HAP-1 (cell line): ENCODE results near the gene LGR5.
"Not testable (repeated sequence)": the region's sequence is repeated elsewhere in the genome, so short reads cannot be mapped to it uniquely, and the experiment has no call there.

Experiments
- DNase-seq, 2 experiments: peaks; one replicate each; pipeline ENCODE4 v3.0.0-alpha.2; 2016 to 2020; ENCODE audit warnings: low spot score in 2 of 2
- H3K27me3 ChIP-seq: fragments of 250-450 bp; sonication (Bioruptor Pico); 2 replicates; pipeline ENCODE4 v1.5.1; 2020; ENCODE audit warnings: low read depth, mild to moderate bottlenecking, moderate library complexity
- H3K36me3 ChIP-seq: fragments of 250-450 bp; sonication (Bioruptor Pico); replicated peaks from 2 replicates; pipeline ENCODE4 v1.5.1; 2020; ENCODE audit warnings: mild to moderate bottlenecking
- H3K4me1 ChIP-seq: fragments of 250-450 bp; sonication (Bioruptor Pico); 2 replicates; pipeline ENCODE4 v1.5.1; 2020; ENCODE audit warnings: mild to moderate bottlenecking
- H3K4me3 ChIP-seq: fragments of 250-450 bp; sonication (Bioruptor Pico); 2 replicates; pipeline ENCODE4 v1.5.1; 2020; ENCODE audit warnings: mild to moderate bottlenecking, moderate library complexity
- H3K9me3 ChIP-seq: fragments of 250-450 bp; sonication (Bioruptor Pico); 2 replicates; pipeline ENCODE4 v1.5.1; 2020; ENCODE audit warnings: mild to moderate bottlenecking, moderate library complexity
- in situ Hi-C: fragments of 300-500 bp; cut with MboI; formaldehyde crosslinking; loops from 3 replicates; pipeline ENCODE4 v1.14.3; 2020; ENCODE audit warnings: low sequenced_read_pairs, inconsistent platforms, mixed read lengths

LGR5 gene

DNA sequence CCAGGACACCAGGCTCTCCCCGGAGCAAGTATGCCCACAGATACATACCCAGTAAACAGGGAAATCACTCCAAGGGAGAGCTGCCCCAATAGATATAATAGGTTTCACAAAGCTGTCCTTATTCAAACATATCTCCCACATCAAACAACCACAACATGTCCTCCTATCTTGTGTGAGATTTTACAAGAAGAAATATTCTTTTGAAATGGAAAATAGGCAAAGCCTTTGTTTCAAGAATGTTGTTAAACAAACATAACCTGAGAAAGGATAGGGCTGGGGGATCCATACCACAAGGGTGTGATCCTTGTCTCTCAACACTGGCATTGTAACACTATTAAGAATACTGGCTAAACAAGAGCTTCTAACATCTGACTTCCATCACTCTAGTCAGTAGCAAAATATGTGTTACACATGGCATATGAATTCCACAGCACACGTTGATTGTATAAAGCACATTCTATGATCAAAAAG is 32.9 kb downstream of the LGR5 start:
- H3K27me3 ChIP-seq: peaks cover 12% of the 10 kb centered on the region
- DNase-seq: peak in 1 of 2 experiments; percentile 2
- H3K4me1 ChIP-seq: no peaks in the 10 kb centered on the region
- no peaks in the 10 kb centered on the region for H3K9me3 ChIP-seq
- H3K4me3 ChIP-seq: no peak overlapping the region
- in situ Hi-C loops: no loop called here
- no peaks in the 10 kb centered on the region for H3K36me3 ChIP-seq

DNA sequence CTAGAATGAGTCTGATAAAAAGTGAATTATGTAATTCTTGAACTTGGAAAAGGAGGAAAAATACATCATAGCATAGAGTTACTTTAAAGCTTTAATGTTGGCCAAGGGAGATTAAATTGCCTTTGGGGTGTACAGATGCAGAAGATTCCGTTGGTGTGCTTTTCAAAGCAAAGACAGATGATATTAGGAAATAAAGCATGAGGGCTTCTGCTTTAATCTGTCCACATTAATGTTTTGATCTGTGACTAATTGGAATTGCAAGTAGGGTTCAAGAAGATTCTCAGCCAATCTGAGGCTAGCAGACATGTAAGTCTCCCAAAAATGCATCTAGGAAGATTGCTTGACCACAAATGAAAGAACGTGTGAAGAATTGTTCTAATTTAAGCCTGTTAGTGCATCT is 35.2 kb downstream of the LGR5 start:
- Histone ChIP-seq H3K4me3 (no peak overlapping the region), H3K36me3 (no peaks in the 10 kb centered on the region), H3K27me3 (peaks cover 10% of the 10 kb centered on the region), H3K4me1 (no peaks in the 10 kb centered on the region), H3K9me3 (no peaks in the 10 kb centered on the region)
- DNase-seq: no peak
- in situ Hi-C loops: no loop called here

DNA sequence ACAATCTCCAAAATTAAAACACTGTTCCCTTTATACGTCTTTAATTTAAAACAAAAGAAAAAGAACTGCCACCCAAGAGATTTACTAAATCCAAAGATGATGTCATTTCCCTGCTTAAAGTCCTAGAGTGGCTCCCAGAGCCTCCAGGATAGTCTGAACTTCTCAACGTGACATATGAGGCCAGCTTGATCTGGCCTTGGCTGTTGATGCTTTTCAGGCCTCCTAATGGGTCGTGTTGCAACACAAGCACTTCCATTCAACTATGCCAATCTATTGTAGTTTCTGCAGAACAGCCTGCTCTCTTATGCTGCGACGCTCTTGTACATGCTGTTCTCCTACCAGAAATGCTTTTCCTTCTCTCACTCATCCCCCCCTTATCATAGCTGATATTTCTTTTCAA is 35.7 kb downstream of the LGR5 start:
- no peak overlapping the region for H3K4me3 ChIP-seq
- H3K27me3 ChIP-seq: peaks cover 10% of the 10 kb centered on the region
- no peaks in the 10 kb centered on the region for H3K36me3 ChIP-seq
- no peaks in the 10 kb centered on the region for H3K9me3 ChIP-seq
- DNase-seq: no peak
- no peaks in the 10 kb centered on the region for H3K4me1 ChIP-seq
- in situ Hi-C loops: no loop called here

DNA sequence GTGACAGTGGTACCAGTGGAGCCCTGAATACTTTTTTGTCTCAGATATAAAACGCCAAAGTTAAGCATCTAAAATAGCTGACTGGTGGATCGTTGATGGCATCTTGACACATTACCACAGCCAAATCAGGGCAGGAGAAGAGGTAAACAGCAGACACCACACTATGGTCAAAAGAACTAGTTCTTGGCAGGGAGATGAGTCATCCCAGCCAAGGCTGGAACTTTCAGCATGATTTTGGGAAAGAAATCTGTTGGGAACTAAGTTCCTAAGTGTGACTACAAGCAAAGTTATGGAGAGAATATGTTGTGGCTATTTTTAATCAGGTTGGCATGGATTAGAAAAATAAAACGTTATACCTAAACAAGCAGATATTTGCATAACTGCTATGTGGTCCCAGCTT is 36.9 kb downstream of the LGR5 start:
- Histone ChIP-seq H3K4me1 (no peaks in the 10 kb centered on the region), H3K27me3 (peaks cover 10% of the 10 kb centered on the region), H3K9me3 (no peaks in the 10 kb centered on the region), H3K4me3 (no peak overlapping the region), H3K36me3 (no peaks in the 10 kb centered on the region)
- DNase-seq: no peak
- in situ Hi-C loops: no loop called here

DNA sequence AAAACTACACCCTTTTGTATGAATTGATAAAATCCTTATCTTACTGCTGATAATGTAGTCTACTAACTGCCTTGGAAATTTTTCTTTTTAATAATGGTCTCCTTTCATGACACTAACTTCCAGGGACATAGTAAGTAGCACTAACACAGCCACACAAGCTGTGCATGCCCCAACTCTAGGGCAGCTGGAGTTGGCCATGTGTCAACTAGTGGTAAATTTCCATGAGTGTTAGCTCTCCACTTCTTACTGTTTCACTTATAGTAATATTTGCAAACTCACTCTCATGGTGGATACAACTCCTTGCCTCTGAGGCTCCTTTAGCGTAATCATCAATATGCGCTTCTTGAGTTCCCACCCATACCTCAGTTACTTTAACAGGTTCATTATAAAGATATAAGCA is 38.0 kb downstream of the LGR5 start:
- Histone ChIP-seq H3K27me3 (peaks cover 10% of the 10 kb centered on the region), H3K36me3 (no peaks in the 10 kb centered on the region), H3K9me3 (no peaks in the 10 kb centered on the region), H3K4me1 (no peaks in the 10 kb centered on the region), H3K4me3 (no peak overlapping the region)
- DNase-seq: no peak
- in situ Hi-C loops: no loop called here

DNA sequence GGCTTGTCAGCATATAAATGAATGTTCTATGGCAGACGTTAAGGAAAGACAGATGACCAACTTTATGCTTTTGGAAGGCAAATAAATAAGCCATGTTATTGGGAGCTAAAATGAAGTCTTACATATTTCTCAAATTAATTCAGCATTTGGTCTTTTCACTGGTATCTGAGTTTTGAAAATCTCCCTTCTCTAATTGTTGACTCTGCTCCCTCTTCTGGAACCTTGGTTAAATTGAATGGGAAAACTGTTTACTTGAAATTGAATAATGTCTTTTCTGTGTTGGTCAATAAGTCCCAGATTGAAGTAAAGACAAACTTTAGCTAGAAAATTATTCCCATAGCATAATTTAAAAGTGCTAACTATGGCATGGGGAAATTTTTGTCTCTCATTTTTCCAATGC is 38.7 kb downstream of the LGR5 start:
- no peak for DNase-seq
- no peaks in the 10 kb centered on the region for H3K4me1 ChIP-seq
- H3K27me3 ChIP-seq: peaks cover 4% of the 10 kb centered on the region
- H3K4me3 ChIP-seq: no peak overlapping the region
- H3K9me3 ChIP-seq: no peaks in the 10 kb centered on the region
- H3K36me3 ChIP-seq: no peaks in the 10 kb centered on the region
- in situ Hi-C loops: no loop called here

DNA sequence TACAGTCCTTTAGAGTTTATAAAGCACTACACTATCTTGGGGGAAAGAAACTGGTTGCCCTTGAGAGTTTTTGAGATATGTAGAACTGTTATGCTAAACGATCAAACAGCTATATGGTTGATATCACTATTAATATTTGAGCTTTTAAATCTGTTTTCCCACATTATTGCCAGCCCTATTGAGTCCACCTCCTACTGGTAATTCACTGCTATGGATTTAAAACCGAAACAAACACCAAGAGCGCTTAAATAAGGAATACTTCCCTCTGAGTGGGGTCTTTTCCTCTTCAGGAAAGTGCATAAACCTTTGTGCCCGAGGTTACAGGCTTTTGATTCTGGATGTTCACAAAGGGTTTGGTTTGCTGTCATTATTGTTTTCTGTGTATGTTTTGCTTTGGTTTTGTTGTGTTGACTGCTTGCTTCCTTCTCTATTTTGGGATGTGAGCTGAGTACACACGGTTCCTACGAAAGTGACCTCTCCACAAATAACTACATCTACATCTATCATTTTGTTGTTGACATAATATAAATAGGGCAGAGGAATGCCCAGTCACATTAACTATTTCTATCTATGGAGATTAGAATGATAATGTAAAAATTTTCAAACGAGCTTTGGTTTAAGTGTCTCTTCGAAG is 44.8 kb downstream of the LGR5 start:
- H3K4me1 ChIP-seq: no peaks in the 10 kb centered on the region

DNA sequence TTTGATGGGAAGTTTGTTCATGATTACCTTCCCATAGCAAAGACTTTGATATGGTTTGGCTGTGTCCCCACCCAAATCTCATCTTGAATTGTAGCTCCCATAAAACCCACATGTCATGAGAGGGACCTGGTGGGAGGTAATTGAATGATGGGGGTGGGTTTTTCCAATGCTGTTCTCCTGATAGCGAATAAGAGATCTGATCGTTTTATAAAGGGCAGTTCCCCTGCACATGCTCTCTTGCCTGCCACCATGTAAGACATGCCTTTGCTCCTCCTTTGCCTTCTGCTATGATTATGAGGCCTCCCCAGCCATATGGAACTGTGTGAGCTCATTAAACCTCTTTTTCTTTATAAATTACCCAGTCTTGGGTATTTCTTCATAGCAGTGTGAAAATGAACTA is 51.2 kb downstream of the LGR5 start:
- H3K4me1 ChIP-seq, in situ Hi-C loops, H3K9me3 ChIP-seq, H3K4me3 ChIP-seq, H3K36me3 ChIP-seq, DNase-seq, H3K27me3 ChIP-seq: not testable (repeated sequence)

More for the DNA sequence above, 44.8 kb downstream of the LGR5 start:
- in situ Hi-C loops: no loop called here
- no peak for DNase-seq
- no peak overlapping the region for H3K4me3 ChIP-seq
- no peaks in the 10 kb centered on the region for H3K36me3 ChIP-seq
- H3K9me3 ChIP-seq: no peaks in the 10 kb centered on the region
- H3K27me3 ChIP-seq: no peaks in the 10 kb centered on the region; the same call in 1 of the 2 replicates

DNA sequence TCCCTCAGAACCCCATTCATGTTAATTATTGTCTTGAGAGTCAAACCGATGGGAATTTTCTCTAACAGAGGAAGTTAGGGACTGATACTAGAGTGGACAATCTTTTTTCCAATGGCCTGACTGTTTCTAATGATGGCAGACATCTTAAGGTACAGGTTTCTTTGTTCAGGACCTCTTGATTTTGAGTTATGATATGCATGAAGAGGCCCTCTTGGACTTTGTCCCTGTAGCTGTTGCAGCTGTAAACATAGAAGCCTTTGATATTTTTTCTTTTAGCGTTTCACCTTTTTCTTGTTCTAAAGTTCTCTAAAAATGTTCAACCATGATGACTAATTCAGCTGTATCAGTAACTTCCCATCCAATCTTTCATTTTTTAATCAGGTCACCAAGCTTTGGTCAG is 53.0 kb downstream of the LGR5 start:
- in situ Hi-C loops: no loop called here
- Histone ChIP-seq H3K36me3 (no peaks in the 10 kb centered on the region), H3K4me1 (no peaks in the 10 kb centered on the region), H3K9me3 (no peaks in the 10 kb centered on the region), H3K27me3 (0 out of 2 replicates have a peak, but pooled peaks cover 2% of the 10 kb centered on the region), H3K4me3 (no peak overlapping the region)
- DNase-seq: no peak

DNA sequence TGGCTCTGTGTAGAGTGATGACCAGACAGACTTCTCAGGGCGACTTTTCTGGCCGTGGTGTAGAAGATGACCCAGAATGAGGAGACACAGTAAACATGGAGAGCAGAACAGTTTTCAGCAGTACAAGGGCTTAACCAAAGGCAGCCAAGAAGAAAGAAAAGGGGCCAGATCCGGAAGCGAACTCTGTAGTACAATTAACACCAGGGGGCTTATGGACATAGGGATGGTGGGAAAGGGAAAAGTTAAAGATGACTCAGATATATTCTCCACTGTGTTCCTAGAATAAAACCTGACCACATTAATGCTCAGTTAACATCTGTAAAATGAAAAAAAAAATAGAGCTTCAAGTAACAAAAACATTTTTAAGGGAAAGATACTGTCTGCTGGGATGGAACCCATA is 60.2 kb downstream of the LGR5 start:
- in situ Hi-C loops: no loop called here
- H3K4me3 ChIP-seq: no peak overlapping the region
- peaks cover 3% of the 10 kb centered on the region; the same call in 1 of the 2 replicates for H3K27me3 ChIP-seq
- no peak for DNase-seq
- no peaks in the 10 kb centered on the region for H3K36me3 ChIP-seq
- H3K9me3 ChIP-seq: no peaks in the 10 kb centered on the region
- no peaks in the 10 kb centered on the region for H3K4me1 ChIP-seq

DNA sequence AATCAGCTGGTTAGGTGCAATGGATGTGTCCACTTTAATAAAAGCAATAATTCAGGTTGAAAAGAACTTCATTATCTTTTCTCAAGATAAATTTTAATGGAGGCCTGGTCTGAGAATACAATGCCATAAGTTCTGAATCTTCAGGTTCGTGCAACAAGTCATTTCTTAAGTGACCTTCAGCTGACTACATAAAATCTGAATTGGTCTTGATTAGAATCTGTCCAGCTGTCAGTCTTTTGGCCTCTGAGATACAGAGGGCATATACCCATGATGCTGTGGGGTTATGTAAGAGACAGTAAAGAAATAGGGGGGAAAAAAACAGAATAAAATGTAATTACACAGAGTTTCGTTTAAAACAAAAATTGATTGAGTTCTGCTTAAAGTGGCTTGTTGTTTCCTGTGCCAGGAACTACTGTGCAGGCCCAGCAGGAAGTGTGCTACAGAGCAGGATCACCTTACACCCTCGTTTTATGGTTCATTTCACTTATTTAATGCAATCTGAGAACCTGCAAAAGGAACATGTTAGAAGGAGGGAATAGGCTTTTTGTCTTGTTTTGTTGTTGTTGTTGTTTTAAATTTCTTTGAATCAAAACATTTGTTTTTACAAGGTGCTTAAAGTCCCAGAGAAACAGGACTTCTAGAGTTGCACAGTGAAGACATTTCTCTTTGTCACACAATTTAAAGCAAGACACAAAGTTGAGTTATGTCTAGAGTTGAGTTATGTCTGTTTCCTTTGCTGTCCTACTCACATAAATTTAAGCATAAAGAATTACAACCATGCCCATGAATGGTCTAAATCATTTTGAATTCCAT is 64.2 kb downstream of the LGR5 start:
- Histone ChIP-seq H3K9me3 (no peaks in the 10 kb centered on the region), H3K4me1 (no peaks in the 10 kb centered on the region), H3K4me3 (no peak overlapping the region), H3K27me3 (peaks cover 3% of the 10 kb centered on the region; the same call in 1 of the 2 replicates), H3K36me3 (no peaks in the 10 kb centered on the region)
- no peak for DNase-seq
- in situ Hi-C loops: no loop called here

DNA sequence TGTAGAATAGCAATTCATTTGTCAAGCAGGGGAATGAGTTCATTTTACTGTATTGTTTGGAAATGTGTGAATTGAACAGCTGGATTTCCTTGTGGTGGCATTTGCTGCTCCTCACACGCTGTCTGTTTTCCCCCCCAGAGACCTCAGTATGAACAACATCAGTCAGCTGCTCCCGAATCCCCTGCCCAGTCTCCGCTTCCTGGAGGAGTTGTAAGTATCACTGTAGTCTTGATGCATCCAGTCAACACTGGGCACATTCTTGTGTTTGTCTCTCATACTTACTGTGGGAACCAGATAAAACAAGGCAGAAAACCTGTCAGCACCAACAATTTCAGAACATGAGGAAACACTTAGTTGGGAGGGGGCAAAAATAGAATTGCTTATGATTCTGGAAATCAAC is 64.9 kb downstream of the LGR5 start:
- Histone ChIP-seq H3K4me1 (no peaks in the 10 kb centered on the region), H3K36me3 (no peaks in the 10 kb centered on the region), H3K4me3 (no peak overlapping the region), H3K27me3 (peaks cover 3% of the 10 kb centered on the region; the same call in 1 of the 2 replicates), H3K9me3 (no peaks in the 10 kb centered on the region)
- in situ Hi-C loops: no loop called here
- DNase-seq: no peak

DNA sequence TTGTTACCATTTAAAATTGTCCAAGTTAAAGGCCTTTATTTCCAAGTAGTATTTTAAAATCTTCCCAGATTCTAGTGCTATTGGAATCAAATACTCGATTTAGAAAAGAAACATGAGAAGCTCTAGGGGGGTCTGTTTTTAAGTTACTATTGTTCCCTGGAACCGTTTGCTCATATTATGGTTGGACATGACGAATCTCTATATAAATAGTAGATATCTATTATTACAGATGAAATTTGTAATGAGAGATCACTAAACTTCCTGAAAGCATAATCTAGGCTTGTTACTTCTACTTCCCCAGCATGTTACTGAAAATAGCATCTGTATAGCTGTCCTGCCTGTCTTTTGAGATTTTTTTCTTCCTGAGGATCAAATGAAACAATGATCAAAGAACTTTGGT is 70.1 kb downstream of the LGR5 start:
- H3K4me1 ChIP-seq: no peaks in the 10 kb centered on the region
- H3K4me3 ChIP-seq: no peak overlapping the region
- H3K9me3 ChIP-seq: no peaks in the 10 kb centered on the region
- in situ Hi-C loops: no loop called here
- DNase-seq: no peak
- H3K27me3 ChIP-seq: no peaks in the 10 kb centered on the region
- no peaks in the 10 kb centered on the region for H3K36me3 ChIP-seq

DNA sequence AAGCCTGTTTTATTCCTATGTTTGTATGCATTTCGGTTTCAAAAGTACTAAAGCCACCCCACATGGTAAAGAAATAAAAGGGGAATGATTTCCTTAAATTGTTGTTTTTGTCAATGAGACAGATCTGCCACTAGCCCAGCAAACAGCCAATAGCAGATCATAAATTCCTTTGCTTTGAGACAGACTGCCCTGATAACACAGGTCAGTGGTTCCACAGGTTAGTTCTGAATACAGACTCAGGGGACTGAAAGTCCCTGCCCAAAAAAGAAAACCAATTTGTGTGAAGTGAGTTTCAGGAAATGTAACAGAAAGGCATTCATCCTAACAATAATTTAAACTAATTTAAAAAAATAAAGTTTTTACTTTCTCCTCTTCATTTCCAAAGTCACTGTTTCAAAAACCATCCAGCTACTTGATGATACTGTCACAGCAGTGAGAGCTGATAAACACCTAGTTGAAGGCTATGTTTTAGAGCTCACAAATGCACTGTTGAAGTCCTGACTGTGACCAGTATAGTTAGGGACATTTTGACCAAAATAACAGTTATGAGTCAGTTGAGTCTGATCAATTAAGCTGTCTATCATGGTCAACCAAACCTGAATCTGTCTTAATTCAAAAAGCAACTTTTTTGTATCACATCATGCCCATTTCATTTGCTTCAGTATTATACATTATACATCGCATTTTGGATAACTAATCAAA is 77.7 kb downstream of the LGR5 start:
- no peak for DNase-seq
- H3K36me3 ChIP-seq: no peaks in the 10 kb centered on the region
- H3K27me3 ChIP-seq: peaks cover 10% of the 10 kb centered on the region
- in situ Hi-C loops: no loop called here
- no peaks in the 10 kb centered on the region for H3K9me3 ChIP-seq
- H3K4me3 ChIP-seq: no peak overlapping the region
- no peaks in the 10 kb centered on the region; the same call in 1 of the 2 replicates for H3K4me1 ChIP-seq
